Thymus (tissue), 14 donors: ENCODE results near the gene TTC31. TPM values are rescaled to one million over a fixed set of nuclear protein-coding genes. Genes with fewer than 3 reads are reported as not detected.

ENCODE experiments used
- DNase-seq, 9 donors: peaks; one replicate each; pipeline ENCODE4 v3.0.0-alpha.2; 2013; ENCODE audit warnings: low spot score in 9 of 9, low read depth in 6 of 9, missing footprints in 1 of 9
- H3K27ac ChIP-seq, 2 donors: one replicate each; pipeline ENCODE4 v1.5.1; 2013; ENCODE audit warnings: control low read depth in 1 of 2, low read depth in 1 of 2, low read length in 1 of 2, mild to moderate bottlenecking in 1 of 2, moderate library complexity in 1 of 2
- H3K27me3 ChIP-seq, 2 donors: one replicate each; pipeline ENCODE4 v1.5.1; 2013; ENCODE audit warnings: low read length in 1 of 2; ENCODE audit not compliant: control insufficient read depth in 2 of 2, insufficient read depth in 1 of 2
- H3K36me3 ChIP-seq, 2 donors: one replicate each; pipeline ENCODE4 v1.5.1; 2013; ENCODE audit warnings: low read length in 1 of 2, mild to moderate bottlenecking in 1 of 2, moderate library complexity in 1 of 2; ENCODE audit not compliant: control insufficient read depth in 2 of 2, insufficient read depth in 2 of 2
- H3K4me1 ChIP-seq, 2 donors: one replicate each; pipeline ENCODE4 v1.5.1; 2013; ENCODE audit warnings: low read length in 2 of 2; ENCODE audit not compliant: control insufficient read depth in 2 of 2, insufficient read depth in 2 of 2
- H3K4me3 ChIP-seq, 2 donors: one replicate each; pipeline ENCODE4 v1.5.1; 2013; ENCODE audit warnings: low read length in 2 of 2, control low read depth in 1 of 2, mild to moderate bottlenecking in 1 of 2
- H3K9me3 ChIP-seq, 2 donors: one replicate each; pipeline ENCODE4 v1.5.1; 2013; ENCODE audit warnings: low read length in 1 of 2, mild to moderate bottlenecking in 1 of 2; ENCODE audit not compliant: control insufficient read depth in 2 of 2, insufficient read depth in 1 of 2
- WGBS: extraction: QIAGEN DNeasy Blood & Tissue Kit; methylation state at CpG from one replicate; pipeline ENCODE4 v1.1.7; 2013; 5-methylcytosine and 5-hydroxymethylcytosine counted together
- long read RNA-seq, 10 donors: transcript quantifications; one replicate each; lab custom pipeline, GENCODE V29; 2026
- polyA plus RNA-seq: library from polyadenylated mRNA; stranded (reverse); fragments of 200-250 nt; gene quantifications from one replicate; pipeline ENCODE4 v1.2.3, GENCODE V29; 2013
- total RNA-seq: library from RNA; stranded (reverse); fragments of 120-200 nt; gene quantifications from one replicate; pipeline ENCODE4 v1.2.4, GENCODE V29; 2013
- donor health status: healthy.

Gene TTC31
- total RNA-seq (10.3 TPM), polyA plus RNA-seq (23.5 TPM)
- long read RNA-seq, donor 1: 0 reads
- long read RNA-seq, donor 2, partial matches to known transcripts: 0 of 5 reads
- long read RNA-seq, donor 2, other reads (novel, unspliced or antisense): 0 of 5 reads
- long read RNA-seq, donor 3, partial matches to known transcripts: 0 of 1 reads
- long read RNA-seq, donor 3, other reads (novel, unspliced or antisense): 0 of 1 reads
- long read RNA-seq, donor 4, partial matches to known transcripts: 0 of 2 reads
- long read RNA-seq, donor 4, other reads (novel, unspliced or antisense): 0 of 2 reads
- long read RNA-seq, donor 5, partial matches to known transcripts: 0 of 2 reads
- long read RNA-seq, donor 5, other reads (novel, unspliced or antisense): 0 of 2 reads
- long read RNA-seq, donor 6, partial matches to known transcripts: 0 of 1 reads
- long read RNA-seq, donor 6, other reads (novel, unspliced or antisense): 0 of 1 reads
- long read RNA-seq, donor 7, partial matches to known transcripts: 0 of 1 reads
- long read RNA-seq, donor 7, other reads (novel, unspliced or antisense): 0 of 1 reads
- long read RNA-seq, donor 8: 0 reads
- long read RNA-seq, donor 9: 0 reads
- long read RNA-seq, donor 10, partial matches to known transcripts: 0 of 1 reads
- long read RNA-seq, donor 10, other reads (novel, unspliced or antisense): 0 of 1 reads

DNA sequence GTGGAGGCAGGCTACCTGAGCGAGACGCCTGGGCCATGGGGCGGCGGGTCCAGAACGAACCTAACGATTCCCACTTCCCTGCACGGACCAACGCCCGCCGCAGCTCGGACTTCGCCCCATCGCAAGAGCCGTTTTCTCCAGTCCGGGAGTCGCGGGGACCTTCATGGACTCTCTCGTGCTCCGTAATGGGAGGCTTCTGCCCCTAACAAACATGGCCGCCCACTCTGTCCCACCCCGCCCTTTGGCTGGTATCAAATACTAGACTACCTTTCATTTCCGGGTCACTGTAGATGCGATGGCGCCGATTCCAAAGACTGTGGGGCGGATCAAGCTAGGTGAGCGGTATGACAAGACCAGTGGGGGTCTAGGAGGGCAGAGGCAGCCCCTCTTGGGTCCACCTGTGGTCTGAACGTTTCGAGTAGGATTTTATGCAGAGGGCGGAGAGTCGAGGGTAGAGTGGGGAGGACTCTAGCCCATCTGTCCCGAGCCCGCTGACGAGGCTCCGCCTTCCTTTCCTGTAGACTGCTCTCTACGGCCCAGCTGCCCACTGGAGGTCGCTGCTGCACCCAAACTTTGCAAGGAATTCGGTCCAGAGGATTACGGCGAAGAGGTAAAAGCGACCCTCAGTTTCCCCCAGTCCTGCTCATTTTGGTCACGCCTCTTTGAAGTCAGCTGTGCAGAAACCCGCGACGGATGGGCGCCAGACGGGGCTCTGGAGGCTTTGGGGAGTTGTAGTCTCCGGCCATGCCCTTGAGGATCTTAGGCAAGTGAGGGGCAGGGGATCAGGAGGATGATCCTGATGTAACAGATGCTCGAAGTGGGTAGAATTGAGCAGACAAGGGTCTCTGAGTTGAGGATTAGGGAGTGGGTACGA is at the start of gene TTC31, which contains the start of gene CCDC142:
TTC31 (plus strand) TSS at position 281 of the 874 bp plus-strand sequence; CDS start at position 296, 15 bp downstream.
CCDC142 (minus strand) TSS at position 198 of the 874 bp plus-strand sequence; CDS start at position 37, 161 bp downstream.
- no peaks in the 10 kb centered on the region for H3K27me3 ChIP-seq
- H3K36me3 ChIP-seq: peaks cover 15 to 26% of the 10 kb centered on the region in 2 donors
- peak; percentile 89 to 98 (median 94) for DNase-seq
- peaks cover 19 to 28% of the 10 kb centered on the region in 2 donors for H3K4me1 ChIP-seq
- H3K4me3 ChIP-seq: peak within 1 kb of the TSS; percentile 96 to 98
- H3K9me3 ChIP-seq: no peaks in the 10 kb centered on the region
- peak within 1 kb of the TSS; percentile 91 to 95 for H3K27ac ChIP-seq
- WGBS: 1% methylated on average over 50 of the region's 50 CpGs

DNA sequence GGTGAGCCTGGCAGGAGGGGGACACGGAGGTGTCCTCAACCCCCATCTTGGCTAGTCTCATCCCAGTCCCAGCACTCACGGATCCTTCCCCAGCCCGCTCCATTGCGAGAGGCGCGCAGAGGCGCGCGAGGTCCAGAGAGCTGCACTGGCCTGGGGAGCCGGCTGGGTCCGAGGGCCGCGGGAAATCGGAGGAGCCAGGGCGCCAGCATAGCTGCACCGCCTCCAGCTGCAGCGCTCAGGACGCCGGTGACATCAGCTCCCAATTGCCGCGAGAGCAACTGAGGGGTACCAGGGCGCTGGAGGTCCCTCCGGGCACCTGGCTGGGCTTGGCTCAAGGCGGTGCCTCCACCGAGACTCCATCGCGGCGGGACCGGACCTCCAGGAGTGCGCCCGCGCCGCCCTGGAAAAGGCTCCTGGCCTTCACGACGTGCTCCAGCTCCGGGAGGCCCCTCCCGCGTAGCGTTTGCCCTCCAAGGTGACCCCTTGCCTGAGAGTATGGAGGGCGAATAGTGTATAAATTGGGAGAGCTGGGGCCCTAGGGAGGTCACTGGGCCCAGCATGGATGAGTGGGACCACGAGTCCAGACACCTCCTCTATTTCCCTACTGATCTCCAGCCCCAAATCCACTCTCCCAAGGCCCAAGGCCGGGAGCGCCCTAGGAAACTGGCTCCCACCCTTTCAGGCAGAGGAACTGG is 46.6 kb upstream of the TTC31 start:
- peaks cover 6 to 22% of the 10 kb centered on the region in 2 donors for H3K27me3 ChIP-seq
- H3K9me3 ChIP-seq: no peaks in the 10 kb centered on the region
- no peaks in the 10 kb centered on the region for H3K36me3 ChIP-seq
- no peak for DNase-seq
- no peak overlapping the region for H3K27ac ChIP-seq
- WGBS: 97% methylated on average over 43 of the region's 43 CpGs
- peaks cover 4 to 21% of the 10 kb centered on the region in 2 donors for H3K4me1 ChIP-seq
- no peak overlapping the region for H3K4me3 ChIP-seq

DNA sequence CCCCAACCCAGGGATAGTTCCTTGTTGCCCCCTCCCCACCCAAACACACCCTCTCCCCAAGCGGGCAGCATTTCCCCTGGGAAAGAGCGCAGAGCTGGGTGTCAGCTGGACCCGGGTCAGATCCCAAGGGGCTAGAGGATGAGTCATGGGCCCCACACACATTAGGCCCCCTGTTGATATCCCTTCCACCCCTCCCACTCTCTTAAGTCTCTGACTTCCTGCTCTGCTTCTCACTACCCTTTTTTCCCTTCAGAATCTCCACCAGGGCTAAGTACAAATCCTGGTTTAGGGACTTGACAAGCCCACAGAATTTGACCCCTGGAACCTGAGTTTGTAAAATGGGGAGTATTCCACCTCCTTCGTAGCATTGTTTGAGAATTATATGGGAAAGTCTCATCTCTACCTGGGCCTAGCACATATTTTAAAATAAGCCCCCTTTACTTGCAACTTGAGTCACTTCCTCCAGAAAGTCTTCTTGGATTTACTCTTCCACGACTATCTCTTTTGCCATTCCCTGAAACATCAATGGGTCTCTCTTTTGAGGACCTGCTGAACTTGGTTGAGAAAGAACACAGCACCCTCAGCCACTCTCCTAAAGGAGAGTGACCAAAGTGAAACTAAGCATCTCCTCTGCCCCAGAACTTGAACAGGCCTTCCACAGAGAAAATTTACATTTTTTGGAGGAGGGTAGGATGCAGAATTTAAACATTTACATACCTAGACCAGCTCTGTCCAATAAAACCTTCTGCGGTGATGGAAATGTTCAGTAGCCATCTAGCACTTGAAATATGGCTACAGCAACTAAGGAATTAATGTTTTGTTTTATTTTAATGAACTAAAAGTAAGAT is 45.8 kb upstream of the TTC31 start:
- Histone ChIP-seq H3K9me3 (peaks cover 0 to 5% of the 10 kb centered on the region in 2 donors), H3K4me3 (no peak overlapping the region), H3K27ac (no peak overlapping the region), H3K36me3 (no peaks in the 10 kb centered on the region), H3K27me3 (peaks cover 12 to 30% of the 10 kb centered on the region in 2 donors), H3K4me1 (peaks cover 4 to 26% of the 10 kb centered on the region in 2 donors)
- no peak for DNase-seq
- WGBS: 91% methylated on average over 6 of the region's 6 CpGs

DNA sequence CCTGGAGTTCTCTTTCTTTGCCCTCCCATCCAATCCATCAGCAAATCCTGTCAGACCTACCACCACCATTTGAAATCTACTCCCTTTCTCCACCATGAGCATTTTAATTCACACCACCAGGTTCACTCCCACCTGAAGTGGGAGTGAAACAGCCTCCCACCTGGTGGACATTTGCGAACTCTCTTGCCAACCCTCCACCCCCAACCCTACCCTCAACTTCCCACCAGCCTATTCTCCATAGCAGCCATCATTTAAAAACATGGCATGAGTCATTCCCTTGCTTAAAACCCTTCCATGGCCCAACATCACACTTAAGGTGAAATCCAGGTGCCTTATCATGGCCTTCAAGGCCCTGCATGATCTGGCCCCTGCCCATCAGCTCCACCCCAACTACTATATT is 44.6 kb upstream of the TTC31 start:
- Histone ChIP-seq H3K9me3 (peaks cover 0 to 8% of the 10 kb centered on the region in 2 donors), H3K36me3 (no peaks in the 10 kb centered on the region), H3K27ac (no peak overlapping the region), H3K4me1 (peaks cover 4 to 26% of the 10 kb centered on the region in 2 donors), H3K27me3 (peaks cover 19 to 41% of the 10 kb centered on the region in 2 donors), H3K4me3 (no peak overlapping the region)
- 100% methylated on average over 1 of the region's 1 CpG for WGBS
- no peak for DNase-seq

DNA sequence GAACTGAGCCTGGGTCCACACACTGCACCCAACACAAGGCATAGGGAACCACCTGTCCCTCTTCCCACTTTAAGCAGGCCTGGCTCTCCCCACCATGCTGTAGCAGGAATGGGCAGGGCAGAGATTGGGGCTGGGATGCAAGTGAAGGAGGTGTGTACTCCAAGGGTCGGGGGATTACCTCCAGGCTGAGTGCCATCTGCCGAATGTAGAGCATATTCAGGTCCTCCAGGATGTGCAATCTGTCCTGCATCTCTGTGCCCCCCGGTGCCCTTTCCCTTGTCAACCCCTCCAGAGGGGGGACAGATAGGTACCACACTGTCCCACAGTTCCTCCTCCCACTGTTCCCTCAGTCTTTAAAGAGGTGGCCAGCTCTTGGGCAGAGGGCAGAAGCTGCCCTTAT is 43.5 kb upstream of the TTC31 start:
- H3K4me1 ChIP-seq: peaks cover 4 to 26% of the 10 kb centered on the region in 2 donors
- no peak for DNase-seq
- H3K4me3 ChIP-seq: peak overlapping the region in 1 of 2 donors; percentile 45
- no peaks in the 10 kb centered on the region for H3K36me3 ChIP-seq
- WGBS: 53% methylated on average over 3 of the region's 3 CpGs
- H3K9me3 ChIP-seq: peaks cover 0 to 8% of the 10 kb centered on the region in 2 donors
- H3K27ac ChIP-seq: no peak overlapping the region
- peaks cover 23 to 52% of the 10 kb centered on the region in 2 donors for H3K27me3 ChIP-seq

DNA sequence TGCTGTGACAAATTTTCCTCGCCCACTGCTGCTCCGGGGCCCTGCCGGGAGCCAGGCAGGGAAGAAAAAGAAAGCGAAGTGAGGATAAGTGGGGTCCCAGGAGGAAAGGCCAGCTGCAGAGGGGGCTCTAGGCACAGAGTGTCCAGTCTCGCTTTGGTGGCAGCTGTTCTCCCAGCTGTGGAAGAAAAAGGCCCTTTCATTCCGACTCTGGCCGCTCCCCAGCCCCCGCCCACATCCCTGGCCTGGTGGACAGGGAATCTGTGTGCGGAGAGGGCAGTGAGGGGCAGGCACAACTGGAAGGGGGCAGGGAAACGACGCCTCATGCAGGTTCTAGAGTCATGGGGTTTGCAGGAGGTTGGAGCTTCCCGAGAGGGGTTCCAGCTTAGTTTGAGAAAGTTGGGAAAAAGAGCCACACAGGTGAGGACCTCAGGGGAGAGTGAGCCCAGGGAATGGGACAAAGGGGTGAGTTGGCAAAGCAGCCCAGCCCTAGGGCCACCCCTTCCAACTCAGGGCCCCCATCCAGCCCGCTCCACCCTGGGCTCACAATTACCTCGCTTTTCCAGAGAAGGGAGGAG is 43.0 kb upstream of the TTC31 start:
- WGBS: 40% methylated on average over 14 of the region's 14 CpGs
- Histone ChIP-seq H3K4me3 (peak overlapping the region; percentile 35 to 45), H3K27me3 (peaks cover 23 to 57% of the 10 kb centered on the region in 2 donors), H3K4me1 (peaks cover 4 to 26% of the 10 kb centered on the region in 2 donors), H3K27ac (peak overlapping the region in 1 of 2 donors; percentile 56), H3K9me3 (peaks cover 0 to 8% of the 10 kb centered on the region in 2 donors), H3K36me3 (no peaks in the 10 kb centered on the region)
- DNase-seq: no peak

DNA sequence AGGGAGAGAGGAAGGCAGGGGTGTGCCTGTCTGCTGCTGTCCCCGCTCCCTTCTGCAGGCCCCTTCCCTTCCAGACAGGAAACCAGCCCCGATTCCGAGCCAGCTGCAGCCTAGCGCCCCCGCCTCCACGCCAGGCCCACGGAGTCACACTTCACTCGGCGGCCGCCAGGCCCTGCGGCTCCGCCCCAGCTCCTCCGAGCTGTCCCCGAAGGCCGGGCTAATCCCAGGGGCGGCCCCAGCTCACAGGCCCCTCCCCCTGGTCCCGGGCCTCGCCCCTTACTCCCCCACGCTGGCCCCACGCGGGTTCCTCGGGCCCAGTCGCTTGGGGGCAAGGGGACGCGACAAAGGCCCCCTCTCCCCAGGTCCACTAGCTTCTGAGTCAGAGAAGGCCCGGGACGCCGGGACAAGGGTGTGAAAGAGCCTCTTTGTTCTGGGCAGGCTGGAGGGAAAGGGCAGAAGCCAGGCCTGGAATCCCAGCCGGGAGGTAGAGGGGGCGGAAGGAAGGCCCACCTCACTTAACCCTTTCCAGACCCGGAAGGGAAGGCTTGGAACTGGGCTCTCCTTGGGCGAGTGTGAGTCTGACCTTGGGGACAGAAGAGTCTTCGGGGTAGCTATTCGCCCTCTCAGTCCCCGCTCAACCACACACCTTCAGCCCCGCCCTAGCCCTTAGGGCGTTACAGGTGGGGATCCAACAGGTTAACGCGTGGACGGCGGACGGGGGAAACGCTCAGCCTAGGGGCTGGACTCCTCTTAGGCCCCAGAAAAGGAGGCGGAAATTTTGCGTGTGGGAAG is 42.3 kb upstream of the TTC31 start:
- peaks cover 4 to 26% of the 10 kb centered on the region in 2 donors for H3K4me1 ChIP-seq
- peaks cover 0 to 8% of the 10 kb centered on the region in 2 donors for H3K9me3 ChIP-seq
- peaks cover 23 to 60% of the 10 kb centered on the region in 2 donors for H3K27me3 ChIP-seq
- peak overlapping the region; percentile 22 to 73 for H3K27ac ChIP-seq
- peak overlapping the region; percentile 35 to 45 for H3K4me3 ChIP-seq
- H3K36me3 ChIP-seq: no peaks in the 10 kb centered on the region
- 33% methylated on average over 45 of the region's 45 CpGs for WGBS
- peak in 5 of 9 donors; percentile 42 to 79 (median 56) for DNase-seq
